HepG2 (cell line): ENCODE measurements around the gene GOLGA8A. TPM values are rescaled to one million over a fixed set of nuclear protein-coding genes. Genes with fewer than 3 reads are reported as not detected.

ENCODE experiments used
- ATAC-seq: fragments of 200-7000 bp; cut with Tn5 transposase; 3 replicates; pipeline ENCODE4 v1.9.1; 2020; ENCODE audit warnings: mild to moderate bottlenecking, moderate library complexity
- BruUV-seq: library from RNA; stranded (reverse); fragments of 400-500 nt; replicated peaks from 2 replicates; lab custom pipeline; 2021; lab: Mats Ljungman, UMichigan
- CTCF ChIA-PET: fragments of 300-600 bp; formaldehyde crosslinking; extraction: SDS; loops from one replicate; lab custom pipeline; 2021; ENCODE audit warnings: low total read pairs, inconsistent platforms, low intra/inter-chr PET ratio; lab: Yijun Ruan, JAX
- POLR2A ChIA-PET: fragments of 350-600 bp; sonication (Branson Sonifier 250); formaldehyde crosslinking; loops from one replicate; lab custom pipeline; 2020; ENCODE audit warnings: antibody characterized with exemption, inconsistent platforms; lab: Yijun Ruan, JAX
- DNase-seq: peaks from one replicate; pipeline ENCODE4 v3.0.0-alpha.2; 2015; ENCODE audit warnings: low spot score
- FAIRE-seq: peaks from 3 replicates; lab custom pipeline; 2011; peaks lifted over from hg19 to GRCh38; lab: Jason Lieb, UNC
- H2AFZ ChIP-seq: one replicate; pipeline ENCODE4 v1.6.1; 2011; ENCODE audit warnings: low read length, inconsistent platforms
- H3K27ac ChIP-seq: fragments of 300-600 bp; 3 replicates; pipeline ENCODE4 v1.8.0; 2011; ENCODE audit warnings: mixed run types, mild to moderate bottlenecking, mixed read lengths, low read length, inconsistent platforms; ENCODE audit not compliant: insufficient read depth; ENCODE audit errors: extremely low read length
- H3K27me3 ChIP-seq, 2 experiments: fragments of 200-600 bp in 1 of 2; 2 replicates in 1 of 2; 3 replicates in 1 of 2; pipeline versions ENCODE4 v1.6.0 to v1.8.0; 2011; ENCODE audit warnings: low read length in 2 of 2, mild to moderate bottlenecking in 2 of 2, moderate library complexity in 2 of 2, inconsistent platforms in 1 of 2; ENCODE audit not compliant: insufficient read depth in 2 of 2, control insufficient read depth in 1 of 2
- H3K36me3 ChIP-seq, 2 experiments: fragments of 200-600 bp in 1 of 2; replicated peaks in 1 of 2; 2 replicates in 1 of 2; 3 replicates in 1 of 2; pipeline versions ENCODE4 v1.5.1 to v1.8.0; 2011; ENCODE audit warnings: low read length in 2 of 2, inconsistent platforms in 1 of 2; ENCODE audit not compliant: insufficient read depth in 2 of 2, control insufficient read depth in 1 of 2
- H3K4me1 ChIP-seq: 2 replicates; pipeline ENCODE4 v1.5.1; 2012; ENCODE audit warnings: low read length, inconsistent platforms; ENCODE audit not compliant: insufficient read depth
- H3K4me2 ChIP-seq: 2 replicates; pipeline ENCODE4 v1.6.0; 2011; ENCODE audit warnings: low read depth, low read length, inconsistent platforms
- H3K4me3 ChIP-seq, 3 experiments: fragments of 200-600 bp in 1 of 3; sonication (generic), shearing (Covaris generic) in 1 of 3; replicated peaks in 1 of 3; 2 replicates each; pipeline ENCODE4 v1.5.1; 2011 to 2016; ENCODE audit warnings: low read length in 3 of 3, inconsistent platforms in 2 of 3, low read depth in 2 of 3, mild to moderate bottlenecking in 2 of 3, control low read depth in 1 of 3, mixed read lengths in 1 of 3; ENCODE audit not compliant: insufficient read depth in 1 of 3
- H3K79me2 ChIP-seq: one replicate; pipeline ENCODE4 v1.6.1; 2011; ENCODE audit warnings: low read length, inconsistent platforms; ENCODE audit not compliant: insufficient read depth
- H3K9ac ChIP-seq: 2 replicates; pipeline ENCODE4 v1.6.0; 2011; ENCODE audit warnings: mild to moderate bottlenecking, low read depth, low read length, inconsistent platforms; ENCODE audit not compliant: insufficient read depth
- H3K9me3 ChIP-seq: 2 replicates; pipeline ENCODE4 v1.5.1; 2012; ENCODE audit warnings: mild to moderate bottlenecking, low read length
- H4K20me1 ChIP-seq: 2 replicates; pipeline ENCODE4 v1.6.0; 2011; ENCODE audit warnings: inconsistent platforms, mild to moderate bottlenecking, low read length, moderate library complexity; ENCODE audit not compliant: insufficient read depth
- AKAP8 ChIP-seq: sonication (generic); formaldehyde crosslinking; IDR thresholded peaks from 2 replicates; pipeline ENCODE4 v1.5.1; 2020; ENCODE audit warnings: mild to moderate bottlenecking, missing genetic modification reagents
- BCL6 ChIP-seq: IDR thresholded peaks from 2 replicates; pipeline ENCODE4 v1.6.1; 2016; ENCODE audit warnings: missing genetic modification reagents, missing compliant biosample characterization
- CENPT ChIP-seq: sonication (generic); formaldehyde crosslinking; IDR thresholded peaks from 2 replicates; pipeline ENCODE4 v1.8.0; 2022; ENCODE audit warnings: low read depth, mild to moderate bottlenecking, moderate library complexity, missing genetic modification reagents
- HBP1 ChIP-seq: IDR thresholded peaks from 2 replicates; pipeline ENCODE4 v1.6.1; 2016; ENCODE audit warnings: low read depth, control low read depth
- HNF4G ChIP-seq, 2 experiments: sonication (generic) in 1 of 2; formaldehyde crosslinking in 1 of 2; IDR thresholded peaks; 2 replicates each; pipeline versions ENCODE4 v1.4.0 to v1.6.1; 2011 to 2020; ENCODE audit warnings: borderline replicate concordance in 2 of 2, low read depth in 2 of 2, mild to moderate bottlenecking in 2 of 2, low read length in 1 of 2, missing genetic modification reagents in 1 of 2, moderate library complexity in 1 of 2
- KLF13 ChIP-seq: sonication (generic); formaldehyde crosslinking; IDR thresholded peaks from 2 replicates; pipeline ENCODE4 v1.4.0; 2020; ENCODE audit warnings: mild to moderate bottlenecking, missing genetic modification reagents
- MYNN ChIP-seq: sonication (generic); formaldehyde crosslinking; IDR thresholded peaks from 2 replicates; pipeline ENCODE4 v1.4.0; 2020; ENCODE audit warnings: mild to moderate bottlenecking, low read depth, missing genetic modification reagents
- RFX5 ChIP-seq: IDR thresholded peaks from 2 replicates; pipeline ENCODE4 v1.6.1; 2011; ENCODE audit warnings: low read depth, low read length, improper control_type of control experiment
- SUZ12 ChIP-seq: fragments of 150-350 bp; IDR thresholded peaks from 2 replicates; pipeline ENCODE4 v1.6.1; 2014; ENCODE audit warnings: low read depth, low read length
- ZMYM2 ChIP-seq: sonication (generic); formaldehyde crosslinking; IDR thresholded peaks from 2 replicates; pipeline ENCODE4 v1.8.0; 2022; ENCODE audit warnings: mild to moderate bottlenecking, missing genetic modification reagents
- ZNF274 ChIP-seq: sonication (generic); formaldehyde crosslinking; IDR thresholded peaks from 2 replicates; pipeline ENCODE4 v1.5.1; 2020; ENCODE audit warnings: mild to moderate bottlenecking, missing genetic modification reagents
- ZNF670 ChIP-seq: sonication (generic); formaldehyde crosslinking; IDR thresholded peaks from 2 replicates; pipeline ENCODE4 v1.8.0; 2022; ENCODE audit warnings: mild to moderate bottlenecking, missing genetic modification reagents, borderline replicate concordance
- ZNF777 ChIP-seq: sonication (generic); formaldehyde crosslinking; IDR thresholded peaks from 2 replicates; pipeline ENCODE4 v1.4.0; 2020; ENCODE audit warnings: missing genetic modification reagents
- WGBS: methylation state at CpG from one replicate; pipeline ENCODE4 v1.1.6; 2017; ENCODE audit warnings: low lambda C conversion rate; 5-methylcytosine and 5-hydroxymethylcytosine counted together
- in situ Hi-C: cut with HindIII; loops from 2 replicates; pipeline ENCODE4 v1.10.0; 2017; ENCODE audit warnings: low pct_unique_long_range_greater_than_20kb; ENCODE audit not compliant: extremely low pct_ligation_motif_present
- intact Hi-C: fragments of 100-400 bp; cut with micrococcal nuclease; formaldehyde crosslinking; loops from one replicate; pipeline ENCODE4 v1.10.0; 2022; ENCODE audit not compliant: unreplicated experiment
- polyA plus RNA-seq, 8 experiments: library from polyadenylated mRNA; depleted of rRNA in 3 of 8; stranded (reverse) in 7 of 8; unstranded in 1 of 8; fragments of >200 nt; fragmentation: Illumina TruSeq in 4 of 8; extraction: Trizol in 4 of 8; gene quantifications; 2 replicates each; pipeline versions ENCODE4 v1.2.1 to v1.2.3, GENCODE V29; 2011 to 2016; ENCODE audit warnings: low read depth in 4 of 8, missing spikeins in 1 of 8, mixed read lengths in 1 of 8; ENCODE audit not compliant: insufficient read depth in 1 of 8
- total RNA-seq, 5 experiments: library from RNA; depleted of rRNA; stranded (reverse); fragments of >200 nt; fragmentation: Illumina TruSeq; extraction: Trizol; gene quantifications; 2 replicates each; pipeline ENCODE4 v1.2.3, GENCODE V29; 2016; ENCODE audit warnings: low read depth in 1 of 5
- TF ChIP-seq, protein P1 (sequence below): sonication (generic); formaldehyde crosslinking; IDR thresholded peaks from 2 replicates; pipeline ENCODE4 v1.5.1; 2020; ENCODE audit warnings: mild to moderate bottlenecking, missing genetic modification reagents, borderline replicate concordance
- TF ChIP-seq, protein P2 (sequence below): sonication (generic); formaldehyde crosslinking; IDR thresholded peaks from 2 replicates; pipeline ENCODE4; 2020; ENCODE audit warnings: missing genetic modification reagents, mild to moderate bottlenecking, borderline replicate concordance

Gene GOLGA8A
- total and polyA plus RNA-seq, 2 of the 13 experiments (the other 11 are each of a cell fraction or from before 2014, with no cell fraction given), result 17.1 to 43.7 TPM

DNA sequence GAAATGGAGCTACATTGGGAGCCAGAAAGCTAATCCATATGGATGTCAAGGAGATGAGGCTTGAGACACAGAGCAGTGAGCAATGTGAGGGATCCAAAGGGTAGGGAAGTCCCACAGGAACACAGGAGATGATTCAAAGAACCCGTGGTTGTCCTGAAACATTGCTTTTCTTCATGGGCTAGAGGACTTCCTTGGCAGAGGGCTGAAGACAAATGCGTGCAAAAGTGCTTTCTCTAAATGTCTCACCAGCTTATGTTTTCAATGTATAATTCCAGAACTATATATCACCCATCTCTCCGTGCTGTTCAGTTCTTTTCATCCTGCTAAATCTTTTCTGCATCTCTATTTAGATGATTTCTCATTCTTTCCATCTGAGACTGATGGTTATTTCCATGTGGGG is 46.0 kb upstream of the GOLGA8A start:
- 34% methylated on average over 3 of the region's 3 CpGs for WGBS

GRCh38 chr15:34481370-34481769 is 43.8 kb upstream of the GOLGA8A start:
- Histone ChIP-seq H3K4me2 (no peak overlapping the region), H3K79me2 (no peaks in the 10 kb centered on the region), H3K4me3 (no peak overlapping the region), H2AFZ (no peak overlapping the region), H4K20me1 (no peaks in the 10 kb centered on the region), H3K9ac (no peak overlapping the region), H3K27me3 (no peaks in the 10 kb centered on the region), H3K27ac (no peak overlapping the region), H3K36me3 (no peaks in the 10 kb centered on the region), H3K4me1 (no peaks in the 10 kb centered on the region), H3K9me3 (no peaks in the 10 kb centered on the region)
- no TSS peak for BruUV-seq
- ChIA-PET POLR2A (no interaction called here), CTCF (no interaction called here)
- FAIRE-seq (no peak), ATAC-seq (no peak), DNase-seq (no peak)
- 20% methylated on average over 3 of the region's 3 CpGs for WGBS
- in situ Hi-C loops (no loop called here), intact Hi-C loops (no loop called here)
- TF ChIP-seq ZNF777 (CRISPR knock-in tag) (no peak), RFX5 (no peak), ZNF274 (CRISPR knock-in tag) (no peak), HNF4G (IDR thresholded peaks at IDR 0.05; ENCODE audit: borderline replicate concordance, low read depth, low read length) (no peak), HNF4G (CRISPR knock-in tag; IDR thresholded peaks at IDR 0.05; ENCODE audit: borderline replicate concordance, low read depth) (no peak), KLF13 (CRISPR knock-in tag) (no peak), AKAP8 (no peak), HBP1 (CRISPR knock-in tag) (no peak), CENPT (CRISPR knock-in tag) (no peak)
- TF ChIP-seq, protein P1, sequence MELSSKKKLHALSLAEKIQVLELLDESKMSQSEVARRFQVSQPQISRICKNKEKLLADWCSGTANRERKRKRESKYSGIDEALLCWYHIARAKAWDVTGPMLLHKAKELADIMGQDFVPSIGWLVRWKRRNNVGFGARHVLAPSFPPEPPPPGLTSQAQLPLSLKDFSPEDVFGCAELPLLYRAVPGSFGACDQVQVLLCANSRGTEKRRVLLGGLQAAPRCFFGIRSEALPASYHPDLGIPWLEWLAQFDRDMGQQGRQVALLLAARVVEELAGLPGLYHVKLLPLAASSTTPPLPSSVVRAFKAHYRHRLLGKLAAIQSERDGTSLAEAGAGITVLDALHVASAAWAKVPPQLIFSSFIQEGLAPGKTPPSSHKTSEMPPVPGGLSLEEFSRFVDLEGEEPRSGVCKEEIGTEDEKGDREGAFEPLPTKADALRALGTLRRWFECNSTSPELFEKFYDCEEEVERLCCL (CRISPR knock-in tag), result no peak

More for the DNA sequence above, 46.0 kb upstream of the GOLGA8A start:
- no peaks in the 10 kb centered on the region for H3K36me3 ChIP-seq
- no peak overlapping the region for H3K4me3 ChIP-seq
- ATAC-seq (no peak), DNase-seq (no peak), FAIRE-seq (no peak)
- no peak overlapping the region for H3K4me2 ChIP-seq
- H4K20me1 ChIP-seq, result no peaks in the 10 kb centered on the region
- in situ Hi-C loops (no loop called here), intact Hi-C loops (no loop called here)
- no peak overlapping the region for H3K9ac ChIP-seq
- CTCF ChIA-PET, result no interaction called here
- H2AFZ ChIP-seq, result no peak overlapping the region
- TF ChIP-seq, protein P2, sequence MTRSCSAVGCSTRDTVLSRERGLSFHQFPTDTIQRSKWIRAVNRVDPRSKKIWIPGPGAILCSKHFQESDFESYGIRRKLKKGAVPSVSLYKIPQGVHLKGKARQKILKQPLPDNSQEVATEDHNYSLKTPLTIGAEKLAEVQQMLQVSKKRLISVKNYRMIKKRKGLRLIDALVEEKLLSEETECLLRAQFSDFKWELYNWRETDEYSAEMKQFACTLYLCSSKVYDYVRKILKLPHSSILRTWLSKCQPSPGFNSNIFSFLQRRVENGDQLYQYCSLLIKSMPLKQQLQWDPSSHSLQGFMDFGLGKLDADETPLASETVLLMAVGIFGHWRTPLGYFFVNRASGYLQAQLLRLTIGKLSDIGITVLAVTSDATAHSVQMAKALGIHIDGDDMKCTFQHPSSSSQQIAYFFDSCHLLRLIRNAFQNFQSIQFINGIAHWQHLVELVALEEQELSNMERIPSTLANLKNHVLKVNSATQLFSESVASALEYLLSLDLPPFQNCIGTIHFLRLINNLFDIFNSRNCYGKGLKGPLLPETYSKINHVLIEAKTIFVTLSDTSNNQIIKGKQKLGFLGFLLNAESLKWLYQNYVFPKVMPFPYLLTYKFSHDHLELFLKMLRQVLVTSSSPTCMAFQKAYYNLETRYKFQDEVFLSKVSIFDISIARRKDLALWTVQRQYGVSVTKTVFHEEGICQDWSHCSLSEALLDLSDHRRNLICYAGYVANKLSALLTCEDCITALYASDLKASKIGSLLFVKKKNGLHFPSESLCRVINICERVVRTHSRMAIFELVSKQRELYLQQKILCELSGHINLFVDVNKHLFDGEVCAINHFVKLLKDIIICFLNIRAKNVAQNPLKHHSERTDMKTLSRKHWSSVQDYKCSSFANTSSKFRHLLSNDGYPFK (CRISPR knock-in tag), result no peak
- TF ChIP-seq ZNF274 (CRISPR knock-in tag) (no peak), ZMYM2 (no peak), BCL6 (no peak), ZNF670 (CRISPR knock-in tag) (no peak), MYNN (CRISPR knock-in tag) (no peak), SUZ12 (no peak)
- BruUV-seq, result no TSS peak
- no peaks in the 10 kb centered on the region for H3K9me3 ChIP-seq
- no peaks in the 10 kb centered on the region for H3K27me3 ChIP-seq
- H3K79me2 ChIP-seq, result no peaks in the 10 kb centered on the region
- no peak overlapping the region for H3K27ac ChIP-seq
- POLR2A ChIA-PET, result no interaction called here
- H3K4me1 ChIP-seq, result no peaks in the 10 kb centered on the region
